Renal cortex interstitium (tissue), 11 donors: ENCODE results near the gene SH3TC1. TPM values are rescaled to one million over a fixed set of nuclear protein-coding genes. Genes with fewer than 3 reads are reported as not detected.

ENCODE experiments used
- DNase-seq, 11 donors: peaks; one replicate each; pipeline ENCODE4 v3.0.0-alpha.2; 2013; ENCODE audit warnings: low read depth in 9 of 11, low spot score in 4 of 11; ENCODE audit errors: extremely low read depth in 1 of 11
- polyA plus RNA-seq, 3 donors: library from polyadenylated mRNA; unstranded; fragments of 120-200 nt; gene quantifications; one replicate each; pipeline ENCODE4 v1.2.1, GENCODE V29; 2013; ENCODE audit not compliant: insufficient read length in 3 of 3

SH3TC1 gene
- polyA plus RNA-seq, 3 donors: 18.0 to 43.1 (median 24.4) TPM

- DNase-seq: no peak
These were observed 22.4 kb downstream of the SH3TC1 start for GRCh38 chr4:8221476-8221875.

GRCh38 chr4:8221985-8222384, 22.9 kb downstream of the SH3TC1 start:
- no peak for DNase-seq

GRCh38 chr4:8222609-8223388, 23.7 kb downstream of the SH3TC1 start:
- DNase-seq: no peak

GRCh38 chr4:8224267-8224974, 25.3 kb downstream of the SH3TC1 start:
- no peak for DNase-seq

GRCh38 chr4:8224975-8225625, 26.0 kb downstream of the SH3TC1 start:
- DNase-seq: no peak

- DNase-seq: no peak
These were observed 26.8 kb downstream of the SH3TC1 start for GRCh38 chr4:8225706-8226443.

GRCh38 chr4:8227201-8227770, 28.2 kb downstream of the SH3TC1 start:
- no peak for DNase-seq

- no peak for DNase-seq
These were observed 28.8 kb downstream of the SH3TC1 start for GRCh38 chr4:8227771-8228318.

- no peak for DNase-seq
These were observed 29.5 kb downstream of the SH3TC1 start for GRCh38 chr4:8228319-8229250.

- DNase-seq: no peak
These were observed 30.4 kb downstream of the SH3TC1 start for GRCh38 chr4:8229331-8229975.

GRCh38 chr4:8230033-8230432, 30.9 kb downstream of the SH3TC1 start:
- no peak for DNase-seq

GRCh38 chr4:8230891-8231290, 31.8 kb downstream of the SH3TC1 start:
- no peak for DNase-seq

- DNase-seq: no peak
These were observed 32.5 kb downstream of the SH3TC1 start for GRCh38 chr4:8231551-8232049.

GRCh38 chr4:8232748-8233147, 33.7 kb downstream of the SH3TC1 start:
- no peak for DNase-seq

- DNase-seq: no peak
These were observed 34.8 kb downstream of the SH3TC1 start for GRCh38 chr4:8233672-8234484.

- DNase-seq: no peak
These were observed 35.6 kb downstream of the SH3TC1 start for GRCh38 chr4:8234715-8235114.
